Neuron (in vitro differentiated cells): ENCODE measurements around the gene DHRS11.

Experiments
- H2AFZ ChIP-seq: one replicate; pipeline ENCODE4 v1.6.1; 2013; ENCODE audit warnings: low read depth, mild to moderate bottlenecking, inconsistent platforms, low read length, moderate library complexity
- H3K27me3 ChIP-seq: one replicate; pipeline ENCODE4 v1.6.1; 2013; ENCODE audit warnings: low read length; ENCODE audit not compliant: insufficient read depth
- H3K36me3 ChIP-seq: one replicate; pipeline ENCODE4 v1.6.1; 2013; ENCODE audit warnings: low read length; ENCODE audit not compliant: insufficient read depth
- H3K4me1 ChIP-seq: one replicate; pipeline ENCODE4 v1.6.1; 2013; ENCODE audit warnings: low read length; ENCODE audit not compliant: insufficient read depth
- H3K4me3 ChIP-seq: 2 replicates; pipeline ENCODE4 v1.5.1; 2013; ENCODE audit warnings: mild to moderate bottlenecking, low read length, moderate library complexity
- H3K9me3 ChIP-seq: one replicate; pipeline ENCODE4 v1.6.1; 2013; ENCODE audit warnings: low read length

DHRS11 gene

DNA sequence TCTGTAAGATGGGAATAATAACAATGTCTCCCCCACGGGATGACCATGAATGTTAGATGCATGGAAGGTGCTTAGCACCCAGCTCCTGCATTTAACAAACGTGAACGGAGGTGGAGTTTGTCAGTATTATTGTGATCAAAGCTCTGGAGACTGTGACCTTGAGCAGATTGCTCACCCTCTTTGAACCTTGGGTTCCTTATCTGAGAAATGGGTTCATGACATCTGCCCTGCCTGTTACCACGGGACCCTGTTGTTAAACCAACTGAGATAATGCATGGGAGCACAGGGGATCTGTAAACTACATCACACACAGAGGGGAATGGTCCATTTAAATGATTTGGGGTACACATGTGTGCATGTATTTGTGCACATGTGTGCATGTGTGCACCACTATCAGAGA, 39.3 kb downstream of the DHRS11 start:
- Histone ChIP-seq H2AFZ (no peak overlapping the region), H3K4me3 (no peak overlapping the region), H3K27me3 (peaks cover 43% of the 10 kb centered on the region), H3K4me1 (peaks cover 22% of the 10 kb centered on the region), H3K36me3 (no peaks in the 10 kb centered on the region), H3K9me3 (no peaks in the 10 kb centered on the region)

DNA sequence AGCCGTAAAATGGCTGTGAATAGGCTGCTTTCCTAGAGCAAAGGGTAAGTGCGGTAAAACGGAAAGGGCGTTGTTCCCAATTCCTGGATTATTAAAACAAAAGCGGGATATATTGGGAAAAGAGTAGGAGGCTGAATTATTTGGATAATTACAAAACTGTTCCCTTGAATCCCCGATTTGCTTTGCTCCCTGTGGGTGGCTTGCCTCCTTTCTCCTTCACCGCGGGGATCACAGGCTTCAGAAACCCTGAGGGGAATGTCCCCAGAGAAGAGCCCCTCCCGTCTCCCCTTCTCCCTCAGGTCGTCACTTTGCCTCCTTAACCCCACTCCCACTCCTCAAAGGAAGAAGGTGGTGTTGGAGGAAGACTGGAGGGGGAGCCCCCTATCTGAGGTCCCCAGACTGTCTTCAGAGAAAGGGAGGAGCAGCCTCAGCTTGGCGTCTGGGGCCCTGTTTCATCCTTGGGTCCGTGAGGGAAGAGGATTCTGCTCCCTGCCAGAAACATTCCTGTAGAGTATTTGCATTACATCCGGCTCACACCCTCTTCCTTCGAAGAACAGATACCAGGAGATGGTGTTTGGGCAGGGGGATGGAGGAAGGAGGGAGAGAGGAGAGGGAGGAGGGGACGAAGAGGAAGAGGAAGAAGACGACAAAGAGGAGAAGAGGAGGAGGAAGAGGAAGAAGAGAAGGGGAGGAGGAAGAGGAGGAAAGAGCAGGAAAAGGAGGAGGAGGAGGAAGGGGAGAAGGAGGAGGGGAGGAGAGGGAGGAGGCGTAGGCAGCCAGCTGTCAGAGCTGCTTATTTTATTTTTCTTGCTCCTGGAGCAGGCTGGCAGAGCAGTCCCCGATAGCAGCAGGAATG, 41.5 kb downstream of the DHRS11 start:
- H3K27me3 ChIP-seq = peaks cover 54% of the 10 kb centered on the region
- no peaks in the 10 kb centered on the region for H3K9me3 ChIP-seq
- no peak overlapping the region for H3K4me3 ChIP-seq
- no peak overlapping the region for H2AFZ ChIP-seq
- peaks cover 12% of the 10 kb centered on the region for H3K4me1 ChIP-seq
- H3K36me3 ChIP-seq = no peaks in the 10 kb centered on the region

DNA sequence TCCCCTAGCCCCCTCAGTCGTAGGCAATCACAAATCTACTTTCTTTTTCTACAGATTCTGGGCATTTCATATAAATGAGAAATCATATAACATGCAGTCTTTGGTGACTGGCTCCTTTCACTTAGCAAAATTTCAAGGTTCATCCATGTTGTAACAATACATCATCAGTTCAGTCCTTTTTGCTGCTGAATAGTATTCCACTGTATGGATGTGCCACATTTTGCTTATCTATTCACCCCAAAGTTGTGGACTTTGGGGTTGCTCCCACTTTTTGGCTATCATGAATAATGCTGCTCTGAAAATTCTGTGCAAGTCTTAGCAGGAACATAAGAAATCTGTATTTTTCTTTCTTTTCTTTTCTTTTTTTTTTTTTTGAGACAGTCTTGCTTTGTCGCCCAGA, 48.7 kb downstream of the DHRS11 start:
- peaks cover 71% of the 10 kb centered on the region for H3K27me3 ChIP-seq
- no peaks in the 10 kb centered on the region for H3K36me3 ChIP-seq
- H3K9me3 ChIP-seq = no peaks in the 10 kb centered on the region
- no peak overlapping the region for H3K4me3 ChIP-seq
- peaks cover 8% of the 10 kb centered on the region for H3K4me1 ChIP-seq
- H2AFZ ChIP-seq = no peak overlapping the region

DNA sequence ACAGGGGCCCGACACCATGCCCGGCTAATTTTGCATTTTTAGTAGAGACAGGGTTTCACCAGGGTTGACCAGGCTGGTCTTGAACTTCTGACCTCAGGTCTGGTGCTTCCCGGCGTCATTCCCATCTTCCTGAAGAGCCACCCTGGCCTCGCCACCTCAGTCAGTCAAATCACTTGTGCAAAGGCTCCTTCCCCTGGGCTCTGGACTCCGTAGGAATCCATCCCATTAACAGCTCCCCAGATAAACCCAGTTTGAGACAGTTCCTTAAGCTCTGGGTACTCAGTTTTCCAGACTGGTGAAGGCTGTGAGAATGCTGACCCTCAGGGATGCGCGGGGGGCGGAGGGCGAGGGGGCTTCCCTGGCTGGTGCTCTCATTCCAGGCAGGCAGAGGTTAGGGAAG, 49.2 kb downstream of the DHRS11 start:
- no peak overlapping the region for H2AFZ ChIP-seq
- H3K36me3 ChIP-seq = no peaks in the 10 kb centered on the region
- H3K9me3 ChIP-seq = no peaks in the 10 kb centered on the region
- H3K4me1 ChIP-seq = peaks cover 8% of the 10 kb centered on the region
- no peak overlapping the region for H3K4me3 ChIP-seq
- H3K27me3 ChIP-seq = peaks cover 68% of the 10 kb centered on the region

DNA sequence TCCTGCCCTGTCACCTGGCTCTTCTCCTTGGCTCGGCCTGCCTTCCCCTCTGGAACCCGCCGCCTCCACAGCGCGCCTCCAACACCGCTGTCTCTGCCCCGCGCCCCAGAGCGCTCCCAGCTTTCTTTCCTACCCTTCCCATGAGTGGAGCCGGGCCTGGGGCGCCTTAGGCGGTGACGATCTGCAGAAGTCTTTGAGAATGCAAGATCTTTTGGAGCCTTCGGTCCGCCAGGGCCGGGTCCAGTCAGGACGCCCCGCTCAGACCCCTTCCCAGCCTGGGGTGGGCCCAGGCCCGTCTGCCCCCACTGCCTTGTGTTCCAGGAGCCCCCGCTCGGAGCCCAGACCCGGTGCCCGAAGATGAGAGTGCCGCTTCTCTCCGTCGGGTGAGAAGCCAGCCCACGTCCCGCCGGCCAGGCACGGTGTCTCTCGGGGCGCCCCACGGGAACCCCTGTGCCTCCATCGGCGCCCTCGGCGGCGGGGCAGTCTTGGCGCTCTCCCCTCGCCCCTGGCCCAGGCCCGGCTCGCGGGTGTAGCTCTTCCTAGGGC, 49.7 kb downstream of the DHRS11 start:
- H2AFZ ChIP-seq = peak overlapping the region; percentile 87
- peaks cover 8% of the 10 kb centered on the region for H3K4me1 ChIP-seq
- peaks cover 71% of the 10 kb centered on the region for H3K27me3 ChIP-seq
- peak overlapping the region; percentile 40 for H3K4me3 ChIP-seq
- no peaks in the 10 kb centered on the region for H3K9me3 ChIP-seq
- no peaks in the 10 kb centered on the region for H3K36me3 ChIP-seq

DNA sequence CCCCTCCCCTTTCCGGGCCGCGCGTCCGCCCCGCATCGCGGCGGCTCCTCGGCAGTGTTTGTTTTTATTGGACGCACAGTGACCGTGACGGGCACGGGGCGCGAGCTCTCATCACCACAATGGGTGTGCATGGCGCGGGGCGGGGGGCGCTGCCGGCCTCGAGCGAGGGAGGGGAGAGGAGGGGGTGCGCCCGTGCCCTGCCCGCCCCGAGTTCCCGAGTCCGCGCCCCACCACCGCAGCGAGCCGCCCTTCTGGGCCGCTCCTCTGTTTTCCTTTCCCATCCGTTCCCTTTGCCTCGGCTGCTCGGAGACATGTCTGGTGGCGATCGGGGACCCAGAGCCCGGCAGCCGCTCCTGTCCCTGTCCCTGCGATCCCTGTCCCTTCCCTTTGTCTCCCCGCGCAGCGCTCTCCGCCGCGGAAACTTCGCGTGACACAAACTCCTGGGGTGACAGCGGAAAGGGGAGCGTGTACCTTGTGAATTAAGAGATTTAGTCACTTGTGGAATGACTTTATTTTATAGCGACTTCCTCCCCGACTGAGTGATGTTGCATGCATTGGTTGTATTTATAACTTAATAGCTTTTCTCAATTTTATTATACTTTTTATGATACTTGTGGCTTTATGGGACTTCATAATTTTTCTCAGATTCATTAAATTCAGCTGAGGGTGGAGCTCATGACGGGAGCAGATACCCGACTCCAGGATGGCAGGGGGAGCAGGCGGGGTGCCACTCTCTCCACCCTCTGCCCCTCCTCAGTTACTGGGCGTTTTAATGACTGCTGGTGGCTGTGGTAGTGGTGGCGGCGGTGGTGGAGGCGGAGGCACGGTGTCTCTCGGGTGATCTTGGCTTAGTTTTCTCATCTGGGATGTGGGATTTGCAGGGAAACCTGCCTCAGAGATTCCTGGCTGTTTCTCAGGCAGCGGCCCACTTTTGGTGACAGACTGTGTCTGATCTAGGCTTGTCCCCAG, 50.5 kb downstream of the DHRS11 start:
- H3K27me3 ChIP-seq = peaks cover 69% of the 10 kb centered on the region
- no peaks in the 10 kb centered on the region for H3K36me3 ChIP-seq
- peaks cover 11% of the 10 kb centered on the region for H3K4me1 ChIP-seq

DNA sequence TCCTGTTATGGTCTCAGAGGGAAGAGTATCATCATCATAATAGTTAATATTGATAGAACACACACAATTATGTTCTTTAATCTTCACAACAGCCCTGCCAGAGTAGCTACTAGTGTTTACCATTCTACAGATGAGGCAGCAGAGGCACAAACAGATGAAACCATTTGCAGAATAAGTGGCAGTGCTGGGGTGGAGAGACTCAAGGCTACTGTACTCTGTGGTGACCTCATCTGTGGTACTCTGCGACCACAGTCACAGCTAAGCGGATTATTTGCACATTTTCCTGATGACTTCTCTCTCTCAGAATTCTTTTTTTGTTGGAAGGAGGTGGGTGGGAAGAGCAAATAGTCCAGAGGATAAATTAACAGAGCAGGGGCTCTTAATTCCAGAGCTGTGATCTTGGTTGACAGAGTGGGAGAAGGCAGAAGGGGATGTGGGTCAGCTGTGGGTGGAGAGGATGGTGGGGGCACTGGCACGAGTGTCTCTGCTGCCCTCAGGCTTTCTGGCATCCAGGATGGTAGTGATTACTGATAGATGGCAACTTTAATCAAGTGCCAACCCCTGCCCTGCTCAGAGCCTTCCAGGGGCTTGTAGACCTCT, 51.5 kb downstream of the DHRS11 start:
- H3K9me3 ChIP-seq = no peaks in the 10 kb centered on the region
- H3K27me3 ChIP-seq = peaks cover 60% of the 10 kb centered on the region
- H3K36me3 ChIP-seq = no peaks in the 10 kb centered on the region
- H3K4me3 ChIP-seq = no peak overlapping the region
- H3K4me1 ChIP-seq = peaks cover 11% of the 10 kb centered on the region
- no peak overlapping the region for H2AFZ ChIP-seq

More for the DNA sequence above, 50.5 kb downstream of the DHRS11 start:
- peak overlapping the region; percentile 40 for H3K4me3 ChIP-seq
- H2AFZ ChIP-seq = peak overlapping the region; percentile 87
- H3K9me3 ChIP-seq = no peaks in the 10 kb centered on the region

DNA sequence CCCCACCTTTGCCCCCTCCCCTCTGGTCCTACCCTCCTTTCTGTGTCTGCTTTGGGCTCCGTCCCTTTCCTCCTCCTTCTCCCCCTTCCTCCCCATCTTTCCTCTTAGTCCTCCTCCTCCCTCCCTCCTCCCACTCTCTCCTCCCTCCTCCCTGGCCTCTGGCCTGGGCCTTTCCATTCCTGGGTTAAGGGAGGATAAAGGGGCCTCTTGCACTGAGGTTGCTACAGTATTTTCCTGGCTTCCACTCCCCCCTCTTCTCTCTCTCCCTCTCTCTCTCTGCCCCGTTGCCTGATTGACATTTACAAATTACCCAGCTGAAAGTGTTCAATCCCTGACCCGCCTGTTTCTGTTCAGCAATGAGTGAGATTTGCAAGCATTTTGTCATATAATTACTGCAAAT, 53.7 kb downstream of the DHRS11 start:
- peaks cover 16% of the 10 kb centered on the region for H3K4me1 ChIP-seq
- peaks cover 51% of the 10 kb centered on the region for H3K27me3 ChIP-seq
- no peak overlapping the region for H2AFZ ChIP-seq
- H3K9me3 ChIP-seq = no peaks in the 10 kb centered on the region
- H3K4me3 ChIP-seq = no peak overlapping the region
- H3K36me3 ChIP-seq = no peaks in the 10 kb centered on the region

DNA sequence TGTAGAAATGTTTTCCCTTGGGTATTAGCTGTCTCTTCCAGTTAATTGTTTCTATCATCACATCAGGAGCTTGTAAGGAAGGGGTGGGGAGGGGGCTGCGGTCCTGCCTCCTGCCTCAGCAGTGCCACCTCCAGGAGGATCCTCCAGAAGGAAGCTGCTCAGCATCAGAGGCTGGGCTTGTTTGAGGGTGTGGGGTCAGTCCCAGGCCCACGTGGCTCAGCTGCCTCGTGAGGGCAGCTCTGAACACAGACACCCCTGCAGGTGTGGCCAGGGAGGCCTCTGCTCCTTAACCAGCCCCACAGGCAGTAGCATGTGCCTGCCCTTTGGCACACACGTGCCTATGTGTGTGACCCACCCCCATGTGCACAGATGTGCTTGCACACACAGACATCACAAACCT, 56.0 kb downstream of the DHRS11 start:
- Histone ChIP-seq H2AFZ (no peak overlapping the region), H3K4me1 (peaks cover 13% of the 10 kb centered on the region), H3K27me3 (peaks cover 34% of the 10 kb centered on the region), H3K9me3 (no peaks in the 10 kb centered on the region), H3K36me3 (no peaks in the 10 kb centered on the region), H3K4me3 (no peak overlapping the region)

DNA sequence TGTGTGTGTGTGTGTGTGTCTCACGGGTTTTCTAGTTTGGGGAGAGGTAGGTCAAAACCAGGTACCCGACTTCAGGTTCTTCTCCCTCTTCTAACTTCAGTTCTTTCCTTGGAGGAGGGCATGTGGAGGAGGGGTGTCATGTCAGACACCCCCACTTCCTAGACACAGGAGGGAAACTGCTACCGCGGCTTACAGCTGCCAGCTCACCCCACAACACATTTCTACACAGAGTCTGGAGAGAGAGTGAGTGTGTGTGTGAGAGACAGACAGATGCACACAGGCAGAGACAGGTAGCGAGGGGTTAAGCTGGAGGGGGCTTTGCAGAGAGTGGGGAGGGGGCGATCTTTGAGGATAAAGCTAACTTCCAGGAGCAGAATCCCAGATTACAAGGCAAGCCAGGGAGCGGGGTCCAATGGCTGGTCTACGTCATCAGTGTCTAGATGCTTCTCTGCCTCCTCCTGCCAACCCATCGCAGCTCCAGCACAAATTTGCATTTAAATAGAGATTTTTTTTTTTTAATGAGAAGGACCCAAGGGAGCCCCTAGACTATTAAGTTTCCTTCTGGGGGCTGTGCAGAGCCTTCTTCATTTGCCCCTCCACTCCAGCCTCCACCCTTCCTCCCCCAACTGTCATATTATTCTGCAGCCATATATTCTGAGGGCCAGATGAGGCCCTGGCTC, 58.6 kb downstream of the DHRS11 start:
- H3K9me3 ChIP-seq = no peaks in the 10 kb centered on the region
- H2AFZ ChIP-seq = no peak overlapping the region
- H3K4me1 ChIP-seq = peaks cover 11% of the 10 kb centered on the region
- no peaks in the 10 kb centered on the region for H3K36me3 ChIP-seq
- no peak overlapping the region for H3K4me3 ChIP-seq
- peaks cover 23% of the 10 kb centered on the region for H3K27me3 ChIP-seq
